ENCODE measurements around the gene WBP2. TPM values are rescaled to one million over a fixed set of nuclear protein-coding genes. Genes with fewer than 3 reads are reported as not detected.

The WBP2 gene
- total and polyA plus RNA-seq, 2 of the 13 experiments (the other 11 are each of a cell fraction or from before 2014, with no cell fraction given): 29.2 to 29.5 TPM

DNA sequence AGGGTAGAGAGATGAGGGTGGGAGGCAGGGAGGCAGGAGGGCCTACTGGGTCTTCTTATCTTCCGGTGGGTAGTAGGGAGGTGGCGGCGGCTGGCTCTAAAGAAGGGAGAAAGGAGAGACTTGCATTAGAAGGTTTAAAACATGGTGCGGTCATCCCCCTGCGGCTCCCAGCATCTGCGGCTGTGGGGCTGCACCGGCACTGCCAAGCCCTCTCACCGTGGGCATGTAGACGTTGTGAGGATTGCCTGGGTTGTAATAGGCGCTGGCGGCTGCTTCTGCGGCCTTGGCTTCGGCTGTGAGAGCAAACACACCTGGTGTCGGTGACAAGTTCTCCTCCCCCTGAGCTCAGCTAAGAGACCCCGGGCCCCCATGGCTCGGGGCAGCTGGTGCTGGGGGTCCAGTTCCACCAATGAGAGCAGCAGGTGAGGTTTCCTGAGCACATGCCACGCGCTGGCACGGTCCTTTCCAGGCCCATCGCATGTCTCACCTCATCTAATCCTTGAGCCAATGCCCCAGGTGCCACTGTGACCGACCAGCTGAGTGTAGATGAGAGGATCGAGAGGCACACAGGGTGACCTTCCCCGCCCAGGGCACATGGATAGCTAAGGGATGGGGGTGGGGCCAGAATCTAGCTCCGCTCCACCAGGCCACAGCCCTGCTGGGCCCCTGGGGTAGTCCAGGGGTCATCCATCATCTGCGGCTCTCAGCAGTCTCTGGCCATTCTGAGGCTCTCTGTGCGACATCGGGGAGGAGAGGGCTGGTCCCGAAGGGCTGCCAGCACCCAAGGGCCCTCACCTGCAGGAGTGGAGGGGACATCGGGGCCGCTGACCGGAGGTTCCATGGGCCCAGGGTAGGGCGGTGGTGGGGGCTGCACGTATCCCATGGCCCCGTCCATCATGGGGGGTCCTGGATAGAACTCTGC is 8.2 kb downstream of the WBP2 start (continued):
- TF ChIP-seq ZNF235 (CRISPR knock-in tag; IDR thresholded peaks at IDR 0.05; ENCODE audit: borderline replicate concordance): peak; percentile 53; the same call in 1 of the 2 replicates
- peak; percentile 95 for TF ChIP-seq RARA (CRISPR knock-in tag; IDR thresholded peaks at IDR 0.05)
- TF ChIP-seq ZNF44 (CRISPR knock-in tag; IDR thresholded peaks at IDR 0.05): no peak; the same call in 1 of the 2 replicates
- TF ChIP-seq ZNF143 (CRISPR knock-in tag; IDR thresholded peaks at IDR 0.05): peak; percentile 20; the same call in 1 of the 2 replicates
- no peak for TF ChIP-seq CEBPB (IDR thresholded peaks at IDR 0.05; ENCODE audit: borderline replicate concordance, low read depth, low read length)
- TF ChIP-seq SALL2 (CRISPR knock-in tag; IDR thresholded peaks at IDR 0.05): peak; percentile 74
- TF ChIP-seq ZNF333 (CRISPR knock-in tag; IDR thresholded peaks at IDR 0.05; ENCODE audit: borderline replicate concordance): 0 out of 2 replicates have a peak, but pooled peaks have one; percentile 83
- TF ChIP-seq, protein P1, sequence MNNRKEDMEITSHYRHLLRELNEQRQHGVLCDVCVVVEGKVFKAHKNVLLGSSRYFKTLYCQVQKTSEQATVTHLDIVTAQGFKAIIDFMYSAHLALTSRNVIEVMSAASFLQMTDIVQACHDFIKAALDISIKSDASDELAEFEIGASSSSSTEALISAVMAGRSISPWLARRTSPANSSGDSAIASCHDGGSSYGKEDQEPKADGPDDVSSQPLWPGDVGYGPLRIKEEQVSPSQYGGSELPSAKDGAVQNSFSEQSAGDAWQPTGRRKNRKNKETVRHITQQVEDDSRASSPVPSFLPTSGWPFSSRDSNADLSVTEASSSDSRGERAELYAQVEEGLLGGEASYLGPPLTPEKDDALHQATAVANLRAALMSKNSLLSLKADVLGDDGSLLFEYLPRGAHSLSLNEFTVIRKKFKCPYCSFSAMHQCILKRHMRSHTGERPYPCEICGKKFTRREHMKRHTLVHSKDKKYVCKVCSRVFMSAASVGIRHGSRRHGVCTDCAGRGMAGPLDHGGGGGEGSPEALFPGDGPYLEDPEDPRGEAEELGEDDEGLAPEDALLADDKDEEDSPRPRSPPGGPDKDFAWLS (CRISPR knock-in tag; IDR thresholded peaks at IDR 0.05; ENCODE audit: borderline replicate concordance): peak; percentile 91; the same call in 1 of the 2 replicates
- peak; percentile 90 for TF ChIP-seq YEATS4 (CRISPR knock-in tag; IDR thresholded peaks at IDR 0.05; ENCODE audit: borderline replicate concordance)
- peak; percentile 88; the same call in 1 of the 2 replicates for TF ChIP-seq AHR (CRISPR knock-in tag; IDR thresholded peaks at IDR 0.05)
- peak; percentile 85 for TF ChIP-seq ZNF331 (CRISPR knock-in tag; IDR thresholded peaks at IDR 0.05)
- TF ChIP-seq KDM1A (CRISPR knock-in tag; IDR thresholded peaks at IDR 0.05): peak; percentile 61; the same call in 1 of the 2 replicates
- TF ChIP-seq ZNF761 (CRISPR knock-in tag; conservative IDR thresholded peaks at IDR 0.05): peak; percentile 89; the same call in 1 of the 2 replicates
- peak; percentile 100 for TF ChIP-seq SP5 (CRISPR knock-in tag; IDR thresholded peaks at IDR 0.05; ENCODE audit: borderline replicate concordance, low read depth)
- TF ChIP-seq HOXA3 (CRISPR knock-in tag; IDR thresholded peaks at IDR 0.05): peak; percentile 92
- peak; percentile 68 for TF ChIP-seq NFKBIZ (CRISPR knock-in tag; IDR thresholded peaks at IDR 0.05)
- peak; percentile 77 for TF ChIP-seq SOX5 (CRISPR knock-in tag; IDR thresholded peaks at IDR 0.05; ENCODE audit: borderline replicate concordance)
- peak; percentile 77 for TF ChIP-seq ZNF329 (CRISPR knock-in tag; IDR thresholded peaks at IDR 0.05; ENCODE audit: low read depth)
- peak; percentile 50; the same call in 1 of the 2 replicates for TF ChIP-seq GATAD1 (CRISPR knock-in tag; IDR thresholded peaks at IDR 0.05)
- TF ChIP-seq ZNF282 (IDR thresholded peaks at IDR 0.05; ENCODE audit: partially characterized antibody): no peak
- no peak for TF ChIP-seq ZNF879 (CRISPR knock-in tag; IDR thresholded peaks at IDR 0.05)
- TF ChIP-seq ARHGAP35 (CRISPR knock-in tag; IDR thresholded peaks at IDR 0.05; ENCODE audit: borderline replicate concordance): no peak; the same call in 1 of the 2 replicates
- TF ChIP-seq ZNF781 (CRISPR knock-in tag; IDR thresholded peaks at IDR 0.05; ENCODE audit: borderline replicate concordance, not compliant biosample characterization): peak; percentile 83
- peak; percentile 97 for TF ChIP-seq TARDBP (CRISPR knock-in tag; IDR thresholded peaks at IDR 0.05)
- peak; percentile 81 for TF ChIP-seq HES4 (CRISPR knock-in tag; IDR thresholded peaks at IDR 0.05; ENCODE audit: borderline replicate concordance)
- TF ChIP-seq STAT6 (CRISPR knock-in tag; IDR thresholded peaks at IDR 0.05; ENCODE audit: borderline replicate concordance): 0 out of 2 replicates have a peak, but pooled peaks have one; percentile 68

All from HepG2 (cell line).